ENCODE measurements around the gene FAR2. TPM values are rescaled to one million over a fixed set of nuclear protein-coding genes. Genes with fewer than 3 reads are reported as not detected.

FAR2 gene
- total and polyA plus RNA-seq, 4 donors = 7.1 to 14.4 (median 11.2) TPM

GRCh38 chr12:29283969-29284700 lies 135.1 kb downstream of the FAR2 start:
- ATAC-seq (ENCODE audit: insufficient read depth, low FRiP score) (no peak), DNase-seq (no peak)
- Histone ChIP-seq H3K36me3 (ENCODE audit: control insufficient read depth in 4 of 4, insufficient read depth in 4 of 4, low read length in 4 of 4) (peaks cover 0 to 11% (median 0%) of the 10 kb centered on the region in 4 donors), H3K9me3 (ENCODE audit: control insufficient read depth in 4 of 4, insufficient read depth in 3 of 4, low read length in 3 of 4) (no peaks in the 10 kb centered on the region), H3K27ac (ENCODE audit: low read depth in 1 of 2, low read length in 1 of 2) (no peak overlapping the region), H3K27me3 (ENCODE audit: control insufficient read depth in 3 of 3, insufficient read depth in 3 of 3, low read length in 2 of 3) (no peaks in the 10 kb centered on the region), H3K4me1 (ENCODE audit: control insufficient read depth in 5 of 5, insufficient read depth in 5 of 5, low read length in 5 of 5) (peaks cover 0 to 3% (median 0%) of the 10 kb centered on the region in 5 donors), H3K9ac (ENCODE audit: insufficient read depth in 1 of 2, low read length in 2 of 2) (no peak overlapping the region), H3K4me3 (no peak overlapping the region)
- WGBS, 2 donors = 93% methylated on average over 5 of the region's 5 CpGs
- TF ChIP-seq, protein P1, sequence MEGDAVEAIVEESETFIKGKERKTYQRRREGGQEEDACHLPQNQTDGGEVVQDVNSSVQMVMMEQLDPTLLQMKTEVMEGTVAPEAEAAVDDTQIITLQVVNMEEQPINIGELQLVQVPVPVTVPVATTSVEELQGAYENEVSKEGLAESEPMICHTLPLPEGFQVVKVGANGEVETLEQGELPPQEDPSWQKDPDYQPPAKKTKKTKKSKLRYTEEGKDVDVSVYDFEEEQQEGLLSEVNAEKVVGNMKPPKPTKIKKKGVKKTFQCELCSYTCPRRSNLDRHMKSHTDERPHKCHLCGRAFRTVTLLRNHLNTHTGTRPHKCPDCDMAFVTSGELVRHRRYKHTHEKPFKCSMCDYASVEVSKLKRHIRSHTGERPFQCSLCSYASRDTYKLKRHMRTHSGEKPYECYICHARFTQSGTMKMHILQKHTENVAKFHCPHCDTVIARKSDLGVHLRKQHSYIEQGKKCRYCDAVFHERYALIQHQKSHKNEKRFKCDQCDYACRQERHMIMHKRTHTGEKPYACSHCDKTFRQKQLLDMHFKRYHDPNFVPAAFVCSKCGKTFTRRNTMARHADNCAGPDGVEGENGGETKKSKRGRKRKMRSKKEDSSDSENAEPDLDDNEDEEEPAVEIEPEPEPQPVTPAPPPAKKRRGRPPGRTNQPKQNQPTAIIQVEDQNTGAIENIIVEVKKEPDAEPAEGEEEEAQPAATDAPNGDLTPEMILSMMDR (IDR thresholded peaks at IDR 0.05; ENCODE audit: control extremely low read depth, extremely low read depth) = no peak

- Histone ChIP-seq H3K27me3 (ENCODE audit: control insufficient read depth in 3 of 3, insufficient read depth in 3 of 3, low read length in 2 of 3) (no peaks in the 10 kb centered on the region), H3K4me3 (no peak overlapping the region), H3K27ac (ENCODE audit: low read depth in 1 of 2, low read length in 1 of 2) (no peak overlapping the region), H3K9ac (ENCODE audit: insufficient read depth in 1 of 2, low read length in 2 of 2) (no peak overlapping the region), H3K36me3 (ENCODE audit: control insufficient read depth in 4 of 4, insufficient read depth in 4 of 4, low read length in 4 of 4) (peaks cover 0 to 2% (median 0%) of the 10 kb centered on the region in 4 donors), H3K4me1 (ENCODE audit: control insufficient read depth in 5 of 5, insufficient read depth in 5 of 5, low read length in 5 of 5) (peaks cover 0 to 3% (median 0%) of the 10 kb centered on the region in 5 donors), H3K9me3 (ENCODE audit: control insufficient read depth in 4 of 4, insufficient read depth in 3 of 4, low read length in 3 of 4) (no peaks in the 10 kb centered on the region)
- no peak for ATAC-seq (ENCODE audit: insufficient read depth, low FRiP score)
- WGBS, 2 donors = 61 to 85% methylated on average over 3 of the region's 3 CpGs
- no peak for DNase-seq
- TF ChIP-seq, protein P1 (IDR thresholded peaks at IDR 0.05; ENCODE audit: control extremely low read depth, extremely low read depth) = no peak
Observed at GRCh38 chr12:29286081-29286790, 137.2 kb downstream of the FAR2 start.

DNA sequence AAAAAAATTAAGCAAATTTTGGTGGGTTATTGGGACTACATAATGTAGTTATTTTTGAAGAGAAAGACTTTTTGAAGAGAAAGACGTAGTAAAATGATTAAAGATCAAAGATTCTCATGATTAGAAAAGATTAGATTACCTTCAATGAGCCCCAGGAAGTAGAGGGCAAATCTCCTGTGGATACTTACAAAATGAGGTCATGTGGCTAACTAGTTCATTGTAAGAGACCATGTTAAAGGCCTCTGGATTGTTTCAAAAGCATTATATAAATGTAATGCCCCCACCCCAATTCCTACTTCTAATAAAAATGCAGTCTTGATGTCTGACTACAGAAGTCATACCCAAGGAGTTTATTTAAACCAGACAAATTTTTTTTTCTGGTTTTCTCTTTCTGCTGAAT lies 138.5 kb downstream of the FAR2 start:
- DNase-seq = no peak
- no peaks in the 10 kb centered on the region for H3K27me3 ChIP-seq (ENCODE audit: control insufficient read depth in 3 of 3, insufficient read depth in 3 of 3, low read length in 2 of 3)
- no peaks in the 10 kb centered on the region for H3K9me3 ChIP-seq (ENCODE audit: control insufficient read depth in 4 of 4, insufficient read depth in 3 of 4, low read length in 3 of 4)
- WGBS, 2 donors = 83 to 85% methylated on average over 1 of the region's 1 CpG
- no peak overlapping the region for H3K27ac ChIP-seq (ENCODE audit: low read depth in 1 of 2, low read length in 1 of 2)
- H3K9ac ChIP-seq (ENCODE audit: insufficient read depth in 1 of 2, low read length in 2 of 2) = no peak overlapping the region
- TF ChIP-seq, protein P1 (IDR thresholded peaks at IDR 0.05; ENCODE audit: control extremely low read depth, extremely low read depth) = no peak
- H3K36me3 ChIP-seq (ENCODE audit: control insufficient read depth in 4 of 4, insufficient read depth in 4 of 4, low read length in 4 of 4) = peaks cover 0 to 4% (median 0%) of the 10 kb centered on the region in 4 donors
- no peak overlapping the region for H3K4me3 ChIP-seq
- no peak for ATAC-seq (ENCODE audit: insufficient read depth, low FRiP score)
- peaks cover 0 to 3% (median 0%) of the 10 kb centered on the region in 5 donors for H3K4me1 ChIP-seq (ENCODE audit: control insufficient read depth in 5 of 5, insufficient read depth in 5 of 5, low read length in 5 of 5)

All from lung (tissue), 12 donors.